Common myeloid progenitor, CD34-positive (primary cell): ENCODE measurements around the gene REX1BD.
"Not testable (repeated sequence)": the region's sequence is repeated elsewhere in the genome, so short reads cannot be mapped to it uniquely, and the experiment has no call there.

Experiments
- CTCF ChIA-PET: fragments of 350-600 bp; sonication (Branson Sonifier 250); formaldehyde crosslinking; loops from one replicate; lab custom pipeline; 2021; ENCODE audit warnings: antibody characterized with exemption; lab: Charles Lee
- POLR2A ChIA-PET: fragments of 350-600 bp; sonication (Branson Sonifier 250); formaldehyde crosslinking; loops from one replicate; lab custom pipeline; 2021; ENCODE audit warnings: antibody characterized with exemption; lab: Charles Lee
- DNase-seq, 3 donors: peaks; one replicate each; pipeline versions ENCODE4 v3.0.0 to v3.0.0-alpha.2; 2013
- H3K27ac ChIP-seq, 2 experiments: 1 replicate in 1 of 2; 2 replicates in 1 of 2; pipeline ENCODE4 v1.7.0; 2013; ENCODE audit warnings: inconsistent platforms in 2 of 2, low read length in 2 of 2, mild to moderate bottlenecking in 2 of 2, low read depth in 1 of 2, moderate library complexity in 1 of 2; ENCODE audit not compliant: severe bottlenecking in 2 of 2, insufficient read depth in 1 of 2, poor library complexity in 1 of 2
- H3K27me3 ChIP-seq, 5 experiments: replicated peaks in 2 of 5; 1 replicate in 3 of 5; 2 replicates in 2 of 5; pipeline versions ENCODE4 v1.6.1 to v1.7.0; 2013; ENCODE audit warnings: low read length in 4 of 5, mild to moderate bottlenecking in 2 of 5, moderate library complexity in 2 of 5, inconsistent platforms in 1 of 5; ENCODE audit not compliant: insufficient read depth in 5 of 5, control insufficient read depth in 4 of 5
- H3K36me3 ChIP-seq, 4 experiments: 1 replicate in 2 of 4; 2 replicates in 2 of 4; pipeline versions ENCODE4 v1.6.1 to v1.7.0; 2013; ENCODE audit warnings: low read length in 3 of 4, control low read depth in 1 of 4, mild to moderate bottlenecking in 1 of 4; ENCODE audit not compliant: control insufficient read depth in 4 of 4, insufficient read depth in 4 of 4
- H3K4me1 ChIP-seq, 4 experiments: 1 replicate in 3 of 4; 2 replicates in 1 of 4; pipeline versions ENCODE4 v1.6.1 to v1.7.1; 2013; ENCODE audit warnings: low read length in 3 of 4, mild to moderate bottlenecking in 3 of 4, control low read depth in 1 of 4, inconsistent platforms in 1 of 4, moderate library complexity in 1 of 4; ENCODE audit not compliant: control insufficient read depth in 4 of 4, insufficient read depth in 4 of 4; ENCODE audit errors: control extremely low read depth in 1 of 4
- H3K4me3 ChIP-seq, 7 experiments: 1 replicate in 4 of 7; 2 replicates in 3 of 7; pipeline versions ENCODE4 v1.5.1 to v1.7.0; 2013; ENCODE audit warnings: mild to moderate bottlenecking in 7 of 7, low read length in 6 of 7, moderate library complexity in 6 of 7, inconsistent platforms in 2 of 7, low read depth in 2 of 7, control low read depth in 1 of 7; ENCODE audit not compliant: insufficient read depth in 4 of 7, control insufficient read depth in 1 of 7; ENCODE audit errors: extremely low read depth in 1 of 7
- H3K9me3 ChIP-seq, 5 experiments: 1 replicate in 4 of 5; 2 replicates in 1 of 5; pipeline versions ENCODE4 v1.6.1 to v1.7.1; 2013; ENCODE audit warnings: low read length in 4 of 5, mild to moderate bottlenecking in 2 of 5, inconsistent platforms in 1 of 5, low read depth in 1 of 5, moderate library complexity in 1 of 5; ENCODE audit not compliant: control insufficient read depth in 4 of 5, insufficient read depth in 2 of 5; ENCODE audit errors: control extremely low read depth in 1 of 5
- WGBS: methylation state at CpG from one replicate; pipeline ENCODE4 v1.1.5; 2013; ENCODE audit not compliant: insufficient coverage; 5-methylcytosine and 5-hydroxymethylcytosine counted together

REX1BD gene

DNA sequence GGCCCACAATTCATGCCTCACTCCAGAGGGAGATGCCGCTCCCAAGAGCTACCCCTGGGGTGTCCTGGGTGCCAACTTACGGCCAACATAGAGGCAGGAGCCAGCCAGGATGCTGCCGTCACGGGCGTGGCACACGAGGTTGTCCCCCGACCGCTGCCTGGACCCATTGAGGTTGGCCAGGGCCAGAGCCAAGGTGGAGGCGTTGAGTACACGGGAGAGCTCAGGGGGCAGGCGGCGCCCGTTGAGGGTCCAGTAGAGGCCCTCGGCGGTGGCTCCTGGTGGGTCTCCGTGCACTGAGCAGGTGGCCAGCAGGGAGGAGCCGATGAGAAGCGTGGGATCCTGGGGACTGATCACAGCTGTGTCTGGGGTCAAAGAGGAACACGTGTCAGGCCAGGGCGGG lies 10.9 kb downstream of the REX1BD start:
- peaks cover 0 to 23% (median 19%) of the 10 kb centered on the region in 4 experiments for H3K4me1 ChIP-seq
- DNase-seq = no peak
- no peaks in the 10 kb centered on the region for H3K9me3 ChIP-seq
- POLR2A ChIA-PET = no interaction called here
- CTCF ChIA-PET = interaction anchor here (1.0 to 1.7 kb wide), 3 partner anchors 8 to 80 kb away, joined by 3 to 5 read pairs (median 3); no protein-coding TSS in a partner anchor
- WGBS = 94% methylated on average over 19 of the region's 20 CpGs
- no peaks in the 10 kb centered on the region for H3K36me3 ChIP-seq
- H3K27ac ChIP-seq = no peak overlapping the region
- H3K27me3 ChIP-seq = peaks cover 0 to 88% (median 18%) of the 10 kb centered on the region in 5 experiments
- H3K4me3 ChIP-seq = no peak overlapping the region

DNA sequence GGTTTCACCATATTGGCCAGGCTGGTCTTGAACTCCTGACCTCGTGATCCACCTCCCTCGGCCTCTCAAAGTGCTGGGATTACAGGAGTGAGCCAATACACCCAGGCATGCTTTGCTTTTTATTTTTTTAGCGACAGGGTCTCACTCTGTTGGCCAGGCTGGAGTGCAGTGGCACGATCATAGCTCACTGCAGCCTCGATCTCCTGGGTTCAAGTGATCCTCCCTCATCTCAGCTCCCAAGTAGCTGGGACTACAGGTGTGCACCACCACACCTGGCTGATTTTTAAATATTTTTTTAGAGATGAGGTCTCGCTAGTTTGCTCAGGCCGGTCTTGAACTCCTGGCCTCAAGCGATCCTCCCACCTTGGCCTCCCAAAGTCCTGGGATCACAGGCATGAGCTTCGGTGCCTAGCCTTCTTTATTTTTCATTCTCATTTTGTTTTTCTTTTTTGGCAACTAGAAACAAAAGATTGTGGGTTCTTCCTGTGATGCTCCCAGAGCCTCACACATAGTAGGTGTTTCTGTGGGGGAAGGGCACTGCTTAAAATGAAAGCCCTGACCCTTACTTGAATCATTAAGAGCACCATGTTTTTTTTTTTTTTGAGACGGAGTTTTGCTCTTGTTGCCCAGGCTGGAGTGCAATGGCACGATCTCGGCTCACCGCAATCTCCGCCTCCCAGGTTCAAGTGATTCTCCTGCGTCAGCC lies 12.2 kb downstream of the REX1BD start:
- CTCF ChIA-PET = interaction anchor here (1.7 kb wide), 1 partner anchor 10 kb away, joined by 5 read pairs; no protein-coding TSS in a partner anchor
- H3K4me3 ChIP-seq, H3K36me3 ChIP-seq, H3K9me3 ChIP-seq, H3K27ac ChIP-seq, POLR2A ChIA-PET, DNase-seq: not testable (repeated sequence)
- H3K4me1 ChIP-seq = peaks cover 0 to 13% (median 11%) of the 10 kb centered on the region in 4 experiments
- H3K27me3 ChIP-seq = peaks cover 0 to 88% (median 18%) of the 10 kb centered on the region in 5 experiments
- 95% methylated on average over 11 of the region's 15 CpGs for WGBS

DNA sequence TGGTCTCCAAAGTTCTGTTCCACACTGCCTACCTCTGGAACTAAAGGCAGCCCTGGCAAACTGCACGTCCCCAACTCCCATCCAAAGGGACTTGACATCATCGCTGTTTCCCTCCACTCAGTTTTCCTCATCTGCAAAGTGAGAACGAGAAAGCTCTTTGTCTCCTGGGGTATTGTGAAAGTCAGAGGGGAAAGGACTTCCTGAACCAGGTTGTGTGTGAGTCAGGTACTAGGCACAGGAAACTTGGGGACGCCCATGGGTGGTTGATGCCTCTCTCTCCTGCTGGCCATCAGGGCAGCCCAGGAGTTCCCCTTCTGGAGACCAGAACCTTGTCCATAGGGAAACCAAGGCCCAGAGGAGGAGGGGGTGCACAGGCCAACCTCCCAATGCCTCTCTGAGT lies 13.3 kb downstream of the REX1BD start:
- WGBS = 79% methylated on average over 3 of the region's 4 CpGs
- CTCF ChIA-PET = no interaction called here
- POLR2A ChIA-PET = no interaction called here
- Histone ChIP-seq H3K9me3 (no peaks in the 10 kb centered on the region), H3K4me3 (no peak overlapping the region), H3K36me3 (no peaks in the 10 kb centered on the region), H3K27me3 (peaks cover 0 to 85% (median 20%) of the 10 kb centered on the region in 5 experiments), H3K27ac (no peak overlapping the region), H3K4me1 (peaks cover 0 to 13% (median 8%) of the 10 kb centered on the region in 4 experiments)
- DNase-seq = no peak

DNA sequence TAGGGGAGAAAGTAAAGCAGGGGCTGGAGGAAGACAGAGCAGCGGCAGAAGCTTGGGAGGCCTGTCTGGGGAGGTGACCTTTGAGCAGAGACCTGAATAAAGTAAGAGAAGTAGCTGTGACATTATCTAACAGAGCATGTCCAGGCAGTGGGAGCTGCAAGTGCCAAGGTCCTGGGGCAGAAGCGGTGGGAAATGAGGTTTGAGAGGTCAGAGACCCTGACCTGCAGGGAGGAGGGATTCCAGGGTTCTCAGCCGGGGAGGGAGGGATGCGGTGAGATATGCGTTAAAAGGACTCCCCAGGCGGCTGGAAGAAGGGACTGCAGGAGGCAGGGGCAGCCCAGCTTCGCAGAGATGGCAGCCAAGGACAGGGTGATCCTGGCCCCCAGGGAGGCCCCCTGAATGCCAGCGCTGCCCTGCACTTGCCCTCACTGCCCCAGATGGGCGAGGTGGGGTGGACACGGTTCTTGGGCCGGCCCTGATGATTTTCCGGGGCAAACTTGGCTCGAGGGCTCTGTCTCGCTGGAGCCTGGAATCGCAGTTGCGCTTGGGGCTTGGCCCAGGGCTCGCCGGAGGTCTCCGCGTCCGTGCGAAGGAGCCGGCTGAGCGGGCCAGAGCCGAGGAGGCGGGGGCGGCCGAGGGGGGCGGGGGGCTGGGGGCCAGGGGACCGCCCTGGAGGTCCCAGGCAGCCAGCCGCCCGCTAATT lies 14.8 kb downstream of the REX1BD start:
- peaks cover 0 to 20% (median 10%) of the 10 kb centered on the region in 4 experiments for H3K4me1 ChIP-seq
- H3K9me3 ChIP-seq = no peaks in the 10 kb centered on the region
- peaks cover 3 to 87% (median 27%) of the 10 kb centered on the region in 5 experiments for H3K27me3 ChIP-seq
- ChIA-PET POLR2A (no interaction called here), CTCF (interaction anchor here (1.6 kb wide), 1 partner anchor 15 kb away, joined by 4 read pairs; the partner anchor contains the start of gene REX1BD)
- DNase-seq = peak; percentile 55 to 66 (median 57)
- H3K27ac ChIP-seq = no peak overlapping the region
- peak overlapping the region in 2 of 7 experiments; percentile 11 to 20 for H3K4me3 ChIP-seq
- 13% methylated on average over 14 of the region's 32 CpGs for WGBS
- no peaks in the 10 kb centered on the region for H3K36me3 ChIP-seq

DNA sequence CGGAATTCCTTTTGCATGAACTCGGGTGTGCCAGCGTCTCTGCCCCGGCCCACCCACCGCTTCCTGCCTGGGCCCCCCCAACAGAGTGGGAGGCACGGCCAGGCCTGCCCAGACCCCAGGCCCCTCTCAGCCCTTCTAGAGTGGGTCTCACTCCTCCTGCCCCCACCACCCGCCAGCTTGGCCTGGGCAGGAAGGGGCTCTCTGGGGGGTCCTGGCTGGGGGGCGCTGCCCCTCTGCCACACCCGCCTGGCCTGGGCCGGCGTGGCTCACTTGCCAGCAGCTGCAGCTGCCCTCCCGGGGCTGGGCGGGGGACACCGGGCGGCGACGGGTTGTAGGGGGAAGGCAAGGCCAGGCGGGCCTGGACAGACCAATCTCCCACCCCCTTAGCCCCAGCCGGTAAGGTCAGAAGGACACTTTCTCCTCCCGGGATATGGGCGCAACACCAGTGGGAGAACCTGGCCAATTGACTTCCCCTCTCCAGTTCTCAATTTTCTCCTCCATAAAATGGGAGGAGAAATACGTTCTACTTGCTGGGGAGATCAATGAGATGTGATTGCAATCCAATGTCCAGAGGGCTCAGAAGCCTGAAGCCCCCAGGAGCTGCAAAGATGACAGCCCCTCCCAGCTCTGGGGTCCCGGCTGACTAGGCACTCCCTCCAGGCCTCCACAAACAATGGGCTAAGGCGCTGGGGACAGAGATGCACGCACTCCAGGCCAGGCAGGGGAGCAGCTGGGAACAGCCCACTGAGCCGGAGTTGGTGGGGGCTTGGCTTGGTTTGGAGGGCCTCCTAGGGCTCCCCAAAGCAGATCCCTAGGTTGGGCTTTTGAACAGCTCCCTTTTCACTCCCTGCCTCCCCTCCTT lies 15.6 kb downstream of the REX1BD start:
- Histone ChIP-seq H3K4me3 (no peak overlapping the region), H3K27ac (no peak overlapping the region), H3K9me3 (no peaks in the 10 kb centered on the region), H3K4me1 (peaks cover 0 to 20% (median 10%) of the 10 kb centered on the region in 4 experiments), H3K36me3 (no peaks in the 10 kb centered on the region), H3K27me3 (peaks cover 6 to 88% (median 34%) of the 10 kb centered on the region in 5 experiments)
- 7% methylated on average over 5 of the region's 26 CpGs for WGBS
- no peak for DNase-seq
- ChIA-PET POLR2A (no interaction called here), CTCF (interaction anchor here (1.2 to 1.6 kb wide), 2 partner anchors 16 to 57 kb away, joined by 3 to 4 read pairs; partner anchors contain the start of gene REX1BD)

DNA sequence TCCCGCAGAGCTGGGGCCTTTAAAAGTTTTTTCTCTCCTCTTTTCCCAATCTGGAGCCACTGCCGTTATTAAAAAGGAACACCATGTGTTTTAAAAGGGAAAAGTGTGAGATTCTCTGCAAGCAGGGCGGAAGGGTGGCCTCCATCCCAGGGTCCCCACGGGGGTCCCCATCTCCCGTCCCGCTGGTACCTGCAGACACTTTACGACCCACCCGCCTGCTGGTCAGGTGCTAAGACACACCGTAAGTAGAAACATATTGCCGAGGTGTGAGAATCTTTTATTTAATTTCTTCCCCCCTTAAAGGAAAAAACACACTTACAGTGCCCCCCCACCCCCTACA lies 16.2 kb downstream of the REX1BD start:
- no peak for DNase-seq
- H3K27me3 ChIP-seq = peaks cover 9 to 88% (median 39%) of the 10 kb centered on the region in 5 experiments
- ChIA-PET POLR2A (no interaction called here), CTCF (interaction anchor here (0.6 to 1.6 kb wide), 3 partner anchors 17 to 80 kb away, joined by 3 to 4 read pairs (median 3); partner anchors contain the start of gene REX1BD)
- peaks cover 0 to 20% (median 10%) of the 10 kb centered on the region in 4 experiments for H3K4me1 ChIP-seq
- no peak overlapping the region for H3K27ac ChIP-seq
- WGBS = 6% methylated on average over 4 of the region's 10 CpGs
- H3K9me3 ChIP-seq = no peaks in the 10 kb centered on the region
- no peaks in the 10 kb centered on the region for H3K36me3 ChIP-seq
- no peak overlapping the region for H3K4me3 ChIP-seq
